ENCODE results near the gene ZBTB42. TPM values are rescaled to one million over a fixed set of nuclear protein-coding genes. Genes with fewer than 3 reads are reported as not detected.

Gene ZBTB42
- total RNA-seq, 2 experiments from 2014 or later = 3.1 to 3.4 TPM

DNA sequence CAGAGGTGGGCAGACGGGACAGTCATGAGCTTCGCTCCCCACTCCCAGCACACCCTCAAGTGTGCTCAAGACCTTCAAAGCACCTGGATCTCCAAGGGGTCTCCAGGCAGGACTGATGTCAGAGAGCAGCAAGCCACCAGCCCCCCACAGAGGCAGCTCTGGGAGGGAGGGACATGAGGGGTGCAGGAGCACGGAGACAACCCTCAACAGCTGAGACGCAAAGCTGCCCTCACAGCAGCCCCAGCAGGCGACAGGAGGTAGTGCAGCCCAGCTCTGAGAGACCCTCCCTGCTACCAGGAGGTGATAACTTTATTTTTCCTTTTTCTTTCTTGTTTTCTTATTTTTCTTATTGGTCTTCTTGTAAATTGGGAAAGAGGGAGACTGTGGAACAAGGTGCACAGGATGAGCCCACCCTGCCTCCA, 30.0 kb upstream of the ZBTB42 start:
- peak overlapping the region; percentile 13 for H3K27ac Mint-ChIP-seq
- ChIA-PET CTCF (interaction anchor here (0.7 to 7.5 kb wide), 13 partner anchors 9 to 1556 kb away, joined by 3 to 99 read pairs (median 3); partner anchors contain the start of genes ADSS1, SIVA1 and ZBTB42), POLR2A (interaction anchor here (1.5 kb wide), 1 partner anchor 23 kb away, joined by 3 read pairs; no protein-coding TSS in a partner anchor)
- no peaks in the 10 kb centered on the region for H3K27me3 Mint-ChIP-seq
- peaks cover 4% of the 10 kb centered on the region for H3K9me3 Mint-ChIP-seq
- intact Hi-C loops (cut with micrococcal nuclease) = no loop called here
- no peak overlapping the region for H3K4me3 Mint-ChIP-seq
- no peaks in the 10 kb centered on the region for H3K4me1 Mint-ChIP-seq (ENCODE audit: low read depth)
- peak; percentile 35 for DNase-seq
- peaks cover 29% of the 10 kb centered on the region for H3K36me3 Mint-ChIP-seq

DNA sequence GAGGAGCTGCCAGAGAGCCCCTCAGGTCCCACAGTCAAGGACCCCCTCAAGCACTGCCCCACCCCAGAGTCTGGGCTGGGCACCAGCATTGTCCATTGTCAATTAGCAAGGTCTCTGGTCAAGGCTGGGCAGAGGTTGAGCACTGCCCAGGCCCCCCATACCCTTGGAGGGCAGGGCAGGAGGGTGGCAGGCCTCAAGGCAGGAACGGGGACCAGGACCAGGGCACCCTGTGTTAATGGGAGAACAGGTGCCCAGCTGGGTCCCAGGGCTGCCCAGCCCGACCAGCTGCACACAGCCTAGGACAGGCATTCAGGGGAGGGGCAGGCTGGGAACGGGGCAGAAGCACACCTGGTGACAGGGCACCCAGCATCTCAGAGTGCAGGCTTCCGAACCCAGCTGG, 29.5 kb upstream of the ZBTB42 start:
- peaks cover 33% of the 10 kb centered on the region for H3K36me3 Mint-ChIP-seq
- no peaks in the 10 kb centered on the region for H3K4me1 Mint-ChIP-seq (ENCODE audit: low read depth)
- ChIA-PET POLR2A (no interaction called here), CTCF (interaction anchor here (0.7 to 7.5 kb wide), 11 partner anchors 8 to 1557 kb away, joined by 3 to 99 read pairs (median 3); partner anchors contain the start of genes SIVA1 and ZBTB42)
- DNase-seq = no peak
- intact Hi-C loops (cut with micrococcal nuclease) = no loop called here
- peaks cover 4% of the 10 kb centered on the region for H3K9me3 Mint-ChIP-seq
- H3K4me3 Mint-ChIP-seq = no peak overlapping the region
- no peaks in the 10 kb centered on the region for H3K27me3 Mint-ChIP-seq
- no peak overlapping the region for H3K27ac Mint-ChIP-seq

DNA sequence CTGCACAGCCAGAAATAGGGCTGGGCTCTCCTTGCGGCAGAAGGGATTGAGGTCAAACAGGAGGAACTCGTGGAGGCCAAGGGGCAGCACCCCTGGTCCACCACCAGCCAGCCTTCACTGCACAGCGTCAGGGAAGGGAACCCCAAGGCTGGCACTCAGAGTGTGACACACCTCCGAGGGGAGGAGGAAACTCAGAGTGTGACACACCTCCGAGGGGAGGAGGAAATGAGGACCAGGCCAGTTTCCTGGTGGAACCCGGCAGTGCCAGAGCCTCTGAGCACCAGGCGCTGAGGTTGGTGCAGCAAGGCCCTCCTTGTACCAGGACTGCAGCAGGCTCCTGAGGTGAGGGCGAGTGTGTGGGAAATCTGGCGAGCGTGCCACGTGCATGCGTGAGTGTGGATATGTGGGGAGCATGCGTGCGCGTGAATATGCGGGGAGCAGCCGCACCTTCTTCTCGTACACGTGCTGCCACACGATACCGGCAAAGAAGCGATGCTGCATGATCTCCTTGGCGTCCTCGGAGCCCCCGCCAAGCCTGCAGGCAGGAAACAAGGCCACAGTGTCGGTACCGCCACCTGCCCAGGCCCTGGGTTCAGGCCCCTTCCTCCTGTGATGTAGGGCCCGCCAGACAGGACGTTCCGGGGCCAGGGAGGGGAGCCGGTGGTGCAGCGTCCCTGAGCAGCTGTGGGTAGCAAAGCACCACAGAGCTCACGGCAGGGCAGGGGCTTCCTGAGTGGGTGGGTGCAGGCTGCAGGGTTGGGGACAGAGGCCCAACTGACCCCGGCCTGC, 28.8 kb upstream of the ZBTB42 start:
- H3K36me3 Mint-ChIP-seq = peaks cover 36% of the 10 kb centered on the region
- H3K27ac Mint-ChIP-seq = no peak overlapping the region
- intact Hi-C loops (cut with micrococcal nuclease) = no loop called here
- H3K4me1 Mint-ChIP-seq (ENCODE audit: low read depth) = no peaks in the 10 kb centered on the region
- no peak overlapping the region for H3K4me3 Mint-ChIP-seq
- CTCF ChIA-PET = interaction anchor here (1.0 to 7.5 kb wide), 3 partner anchors 14 to 54 kb away, joined by 3 to 99 read pairs (median 4); no protein-coding TSS in a partner anchor
- H3K27me3 Mint-ChIP-seq = no peaks in the 10 kb centered on the region
- H3K9me3 Mint-ChIP-seq = peaks cover 4% of the 10 kb centered on the region
- POLR2A ChIA-PET = no interaction called here
- no peak for DNase-seq

DNA sequence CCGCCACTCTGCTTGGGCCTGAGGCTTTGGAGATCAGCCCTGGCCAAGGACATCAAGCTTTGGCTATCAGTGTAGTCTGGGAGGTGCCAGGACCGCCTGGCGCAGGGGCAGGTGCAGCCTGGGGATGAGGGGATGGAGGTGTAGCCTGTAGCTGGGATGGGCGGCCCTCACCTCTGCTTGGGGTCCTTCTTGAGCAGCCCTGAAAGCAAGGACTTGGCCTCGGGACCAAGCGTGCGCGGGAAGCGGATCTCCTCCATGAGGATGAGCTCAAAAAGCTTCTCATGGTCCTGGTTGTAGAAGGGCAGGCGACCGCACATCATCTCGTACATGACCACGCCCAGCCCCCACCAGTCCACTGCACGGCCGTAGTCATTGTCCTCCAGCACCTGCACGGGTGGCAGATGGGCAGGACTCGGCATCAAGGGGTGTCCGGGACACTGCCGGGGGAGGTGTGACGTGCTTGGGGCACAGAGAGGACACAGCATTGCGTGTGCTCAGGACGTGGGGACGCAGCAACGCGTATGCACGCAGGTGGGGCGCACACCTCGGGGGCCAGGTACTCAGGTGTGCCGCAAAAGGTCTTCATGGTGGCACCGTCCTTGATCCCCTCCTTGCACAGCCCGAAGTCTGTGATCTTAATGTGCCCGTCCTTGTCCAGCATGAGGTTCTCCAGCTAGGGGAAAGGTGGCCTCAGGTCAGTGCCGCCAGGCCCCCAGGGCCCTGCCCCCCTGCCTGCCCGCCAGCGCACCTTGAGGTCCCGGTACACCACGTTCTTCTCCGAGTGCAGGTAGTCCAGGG, 28.0 kb upstream of the ZBTB42 start:
- H3K9me3 Mint-ChIP-seq = peaks cover 4% of the 10 kb centered on the region
- H3K27ac Mint-ChIP-seq = no peak overlapping the region
- POLR2A ChIA-PET = no interaction called here
- H3K36me3 Mint-ChIP-seq = peaks cover 36% of the 10 kb centered on the region
- H3K4me3 Mint-ChIP-seq = no peak overlapping the region
- no peak for DNase-seq
- CTCF ChIA-PET = interaction anchor here (1.0 kb wide), 1 partner anchor 54 kb away, joined by 4 read pairs; no protein-coding TSS in a partner anchor
- intact Hi-C loops (cut with micrococcal nuclease) = no loop called here
- no peaks in the 10 kb centered on the region for H3K4me1 Mint-ChIP-seq (ENCODE audit: low read depth)
- no peaks in the 10 kb centered on the region for H3K27me3 Mint-ChIP-seq

DNA sequence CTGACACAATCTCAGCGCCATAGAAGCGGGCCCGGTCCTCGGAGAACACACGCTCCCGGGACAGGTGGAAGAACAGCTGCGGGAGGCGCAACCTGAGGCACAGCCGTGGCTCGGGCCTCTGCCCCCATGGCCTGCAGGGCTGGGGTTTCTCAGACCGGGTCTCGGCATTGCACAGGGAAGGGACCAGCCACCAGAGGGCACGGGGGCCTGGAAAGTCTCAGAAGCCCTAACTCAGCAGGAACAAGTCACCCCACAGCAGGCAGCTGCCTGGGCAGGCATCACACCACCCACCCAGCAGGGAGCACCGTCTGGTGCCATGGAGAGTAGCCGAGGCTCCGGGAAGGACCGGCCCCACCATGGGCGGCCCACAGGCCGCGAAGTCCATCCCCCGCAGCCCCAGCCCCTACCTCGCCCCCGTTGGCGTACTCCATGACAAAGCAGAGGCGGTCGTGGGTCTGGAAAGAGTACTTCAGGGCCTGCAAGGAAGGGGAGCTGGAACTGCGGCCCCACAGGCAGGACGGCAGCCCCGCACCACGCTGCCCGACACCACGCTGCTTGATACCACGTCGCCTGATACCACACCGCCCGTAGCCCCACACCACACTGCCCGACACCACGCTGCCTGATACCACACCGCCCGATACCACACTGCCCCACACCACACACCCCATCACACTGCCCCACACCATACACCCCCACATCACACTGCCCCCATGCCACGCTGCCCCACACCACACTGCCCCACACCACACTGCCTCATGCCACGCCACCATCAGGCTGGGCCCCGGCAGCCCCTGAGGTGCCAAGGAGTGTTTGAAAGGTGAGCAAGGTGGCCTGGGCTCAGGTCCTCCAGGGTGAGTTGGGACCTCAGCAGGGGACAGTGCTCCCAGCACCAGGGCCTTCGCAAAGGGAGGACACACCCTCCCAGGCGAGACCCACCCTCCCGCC, 27.1 kb upstream of the ZBTB42 start:
- H3K36me3 Mint-ChIP-seq = peaks cover 36% of the 10 kb centered on the region
- ChIA-PET CTCF (interaction anchor here (0.8 kb wide), 1 partner anchor 52 kb away, joined by 3 read pairs; no protein-coding TSS in a partner anchor), POLR2A (no interaction called here)
- peaks cover 4% of the 10 kb centered on the region for H3K9me3 Mint-ChIP-seq
- no peaks in the 10 kb centered on the region for H3K4me1 Mint-ChIP-seq (ENCODE audit: low read depth)
- no peak for DNase-seq
- H3K4me3 Mint-ChIP-seq = no peak overlapping the region
- H3K27ac Mint-ChIP-seq = no peak overlapping the region
- intact Hi-C loops (cut with micrococcal nuclease) = no loop called here
- H3K27me3 Mint-ChIP-seq = no peaks in the 10 kb centered on the region

DNA sequence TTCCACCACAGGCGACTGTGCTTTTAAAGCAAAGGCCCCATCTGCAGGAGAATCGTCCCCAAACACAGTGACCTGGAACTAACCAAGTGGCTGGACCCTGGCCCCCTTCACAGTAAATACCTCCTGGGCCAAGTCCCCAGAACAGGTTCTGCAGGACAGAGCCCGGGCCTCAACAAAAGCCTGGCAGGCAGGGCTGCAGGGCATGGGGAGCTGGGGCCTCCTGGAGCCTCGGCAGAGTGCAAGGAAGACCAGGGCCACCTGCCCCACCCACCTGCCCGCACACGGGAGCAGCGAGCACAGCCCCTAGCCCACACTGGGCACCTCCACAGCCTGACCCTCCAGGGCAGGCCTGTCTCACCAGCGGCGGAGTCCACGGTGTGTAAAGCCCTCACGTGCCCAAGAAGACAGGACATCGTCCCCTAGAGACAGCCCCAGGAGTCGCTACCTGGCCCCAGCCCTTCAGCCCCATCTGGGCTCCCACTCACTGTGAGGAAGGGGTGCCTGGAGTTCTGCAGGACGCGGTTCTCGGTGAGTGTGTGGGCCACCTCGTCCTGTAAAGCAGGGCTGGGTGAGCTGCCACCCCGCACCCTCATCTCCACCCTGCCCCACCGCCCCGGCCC, 26.3 kb upstream of the ZBTB42 start:
- CTCF ChIA-PET = interaction anchor here (0.8 kb wide), 1 partner anchor 51 kb away, joined by 3 read pairs; no protein-coding TSS in a partner anchor
- H3K4me1 Mint-ChIP-seq (ENCODE audit: low read depth) = no peaks in the 10 kb centered on the region
- intact Hi-C loops (cut with micrococcal nuclease) = no loop called here
- no peaks in the 10 kb centered on the region for H3K27me3 Mint-ChIP-seq
- H3K9me3 Mint-ChIP-seq = peaks cover 4% of the 10 kb centered on the region
- no peak for DNase-seq
- no peak overlapping the region for H3K4me3 Mint-ChIP-seq
- no peak overlapping the region for H3K27ac Mint-ChIP-seq
- POLR2A ChIA-PET = no interaction called here
- peaks cover 36% of the 10 kb centered on the region for H3K36me3 Mint-ChIP-seq

DNA sequence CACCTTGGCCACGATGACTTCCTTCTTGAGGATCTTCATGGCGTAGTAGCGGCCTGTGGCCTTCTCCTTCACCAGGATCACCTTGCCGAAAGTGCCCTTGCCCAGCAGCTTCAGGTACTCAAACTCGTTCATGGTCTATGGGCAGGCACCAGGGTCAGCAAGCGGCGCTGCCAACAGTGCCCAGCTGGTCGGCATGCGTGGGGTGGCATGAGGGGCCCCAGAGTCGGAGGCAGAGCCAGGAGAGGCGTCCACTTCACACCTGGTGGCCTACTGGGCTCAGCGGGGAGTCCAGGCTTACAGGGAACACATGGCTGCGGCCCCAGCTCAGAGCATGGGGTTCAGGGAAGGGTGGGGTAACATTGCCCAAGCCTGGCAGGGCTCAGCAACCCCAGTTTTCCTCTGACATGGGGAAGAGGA, 25.8 kb upstream of the ZBTB42 start:
- H3K9me3 Mint-ChIP-seq = peaks cover 4% of the 10 kb centered on the region
- ChIA-PET POLR2A (no interaction called here), CTCF (no interaction called here)
- DNase-seq = no peak
- peaks cover 31% of the 10 kb centered on the region for H3K36me3 Mint-ChIP-seq
- no peak overlapping the region for H3K4me3 Mint-ChIP-seq
- intact Hi-C loops (cut with micrococcal nuclease) = no loop called here
- no peak overlapping the region for H3K27ac Mint-ChIP-seq
- H3K27me3 Mint-ChIP-seq = no peaks in the 10 kb centered on the region
- H3K4me1 Mint-ChIP-seq (ENCODE audit: low read depth) = no peaks in the 10 kb centered on the region

DNA sequence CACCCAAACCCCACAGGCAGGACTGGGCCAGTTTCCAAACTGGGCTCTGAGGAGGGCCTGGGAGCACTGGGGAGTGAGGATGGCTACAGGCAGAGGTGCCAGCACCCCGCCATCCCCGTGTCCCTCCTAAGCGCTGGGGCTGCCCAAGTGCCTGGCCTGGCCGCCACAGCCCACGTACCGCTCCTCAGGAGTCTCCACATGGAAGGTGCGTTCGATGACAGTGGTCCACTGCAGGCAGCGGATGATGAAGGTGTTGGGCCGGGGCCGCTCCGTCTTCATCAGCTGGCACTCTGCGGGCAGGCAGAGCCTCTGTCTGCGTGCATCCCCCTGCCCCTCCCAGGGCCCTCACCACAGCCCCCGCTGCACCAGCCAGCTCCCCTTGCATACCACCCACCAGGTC, 24.4 kb upstream of the ZBTB42 start:
- POLR2A ChIA-PET = no interaction called here
- H3K27me3 Mint-ChIP-seq = no peaks in the 10 kb centered on the region

DNA sequence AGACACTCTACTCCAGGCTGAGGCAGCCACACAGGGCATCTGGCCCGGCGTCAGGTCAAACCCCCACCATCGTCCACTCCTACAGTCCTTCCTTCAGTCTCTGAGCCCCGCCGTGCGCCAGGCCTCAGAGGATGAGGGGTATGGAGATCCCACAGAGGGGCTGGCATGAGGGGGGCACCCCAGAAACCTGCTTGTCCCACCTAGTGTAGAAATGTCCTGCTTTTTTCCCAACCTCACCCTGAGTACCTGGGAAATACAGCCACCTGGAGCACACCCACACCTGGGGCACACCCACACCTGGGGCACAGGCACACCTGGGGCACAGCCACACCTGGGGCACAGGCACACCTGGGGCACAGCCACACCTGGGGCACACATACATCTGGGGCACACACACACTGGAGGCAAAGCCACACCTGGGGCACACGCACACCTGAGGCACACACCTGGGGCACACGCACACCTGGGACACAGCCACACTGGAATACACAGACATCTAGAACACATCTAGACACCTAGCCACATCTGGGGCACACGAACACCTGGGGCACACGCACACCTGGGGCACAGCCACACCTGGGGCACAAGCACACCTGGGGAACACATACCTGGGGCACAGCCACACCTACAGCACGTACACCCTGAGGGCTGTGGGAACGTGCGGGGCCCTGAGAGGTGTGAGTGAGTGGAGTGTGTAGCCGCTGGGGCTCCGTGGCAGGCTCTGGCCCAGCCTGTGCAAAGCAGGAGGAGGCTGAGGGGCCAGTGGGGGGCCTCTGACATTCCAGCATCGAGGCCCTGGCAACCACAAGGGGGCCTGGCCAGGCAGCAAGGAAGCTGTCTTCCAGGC, 23.7 kb upstream of the ZBTB42 start:
- H3K36me3 Mint-ChIP-seq = peaks cover 12% of the 10 kb centered on the region
- H3K4me1 Mint-ChIP-seq (ENCODE audit: low read depth) = no peaks in the 10 kb centered on the region
- DNase-seq = no peak
- no peak overlapping the region for H3K4me3 Mint-ChIP-seq
- H3K27ac Mint-ChIP-seq = no peak overlapping the region
- intact Hi-C loops (cut with micrococcal nuclease) = no loop called here
- no peaks in the 10 kb centered on the region for H3K27me3 Mint-ChIP-seq
- CTCF ChIA-PET = interaction anchor here (1.0 kb wide), 1 partner anchor 48 kb away, joined by 3 read pairs; no protein-coding TSS in a partner anchor
- POLR2A ChIA-PET = no interaction called here
- no peaks in the 10 kb centered on the region for H3K9me3 Mint-ChIP-seq

More for the DNA sequence above, 24.4 kb upstream of the ZBTB42 start:
- CTCF ChIA-PET = no interaction called here
- Mint-ChIP-seq H3K4me3 (no peak overlapping the region), H3K4me1 (ENCODE audit: low read depth) (no peaks in the 10 kb centered on the region), H3K36me3 (peaks cover 19% of the 10 kb centered on the region), H3K27ac (no peak overlapping the region), H3K9me3 (no peaks in the 10 kb centered on the region)
- intact Hi-C loops (cut with micrococcal nuclease) = no loop called here
- no peak for DNase-seq

DNA sequence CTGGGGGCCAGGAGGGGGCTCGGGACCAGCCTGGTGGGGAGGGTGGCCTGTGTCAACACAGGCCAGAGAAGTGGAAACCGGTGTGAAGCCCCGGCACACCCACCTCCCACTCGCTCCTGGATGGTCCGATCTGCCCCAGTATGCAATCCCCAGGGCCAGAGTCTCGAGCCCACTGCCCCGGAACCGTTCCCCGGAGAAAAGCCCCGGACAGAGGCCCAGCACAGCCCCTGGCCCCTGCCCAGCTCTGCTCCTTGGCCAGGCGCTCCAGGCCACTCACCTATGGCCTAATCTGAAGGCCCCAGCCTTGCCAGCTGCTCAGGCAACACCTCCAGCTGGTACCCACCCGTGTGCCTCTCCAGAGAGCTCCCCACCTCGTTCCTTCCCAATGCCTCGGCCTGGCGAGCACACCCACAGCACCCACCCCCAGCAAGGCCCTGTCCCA, 23.1 kb upstream of the ZBTB42 start:
- intact Hi-C loops (cut with micrococcal nuclease) = no loop called here
- H3K4me3 Mint-ChIP-seq = no peak overlapping the region
- CTCF ChIA-PET = interaction anchor here (1.0 kb wide), 1 partner anchor 48 kb away, joined by 3 read pairs; no protein-coding TSS in a partner anchor

More for the DNA sequence above, 23.1 kb upstream of the ZBTB42 start:
- H3K4me1 Mint-ChIP-seq (ENCODE audit: low read depth) = no peaks in the 10 kb centered on the region
- H3K27ac Mint-ChIP-seq = no peak overlapping the region
- H3K9me3 Mint-ChIP-seq = no peaks in the 10 kb centered on the region
- H3K27me3 Mint-ChIP-seq = no peaks in the 10 kb centered on the region
- POLR2A ChIA-PET = no interaction called here
- DNase-seq = no peak
- H3K36me3 Mint-ChIP-seq = peaks cover 8% of the 10 kb centered on the region
